Esophagus muscularis mucosa (tissue), 4 donors: ENCODE results near the gene CYB5R3. TPM values are rescaled to one million over a fixed set of nuclear protein-coding genes. Genes with fewer than 3 reads are reported as not detected.

Source experiments
- DNase-seq: peaks from one replicate; pipeline ENCODE4 v3.0.0-alpha.2; 2017; ENCODE audit errors: extremely low spot score
- H3K27ac ChIP-seq, 4 donors: fragments of 200-600 bp; sonication (generic); replicated peaks in 1 of 4; 1 replicate in 3 of 4; 2 replicates in 1 of 4; pipeline ENCODE4 v1.5.1; 2016 to 2019; ENCODE audit warnings: mild to moderate bottlenecking in 1 of 4
- H3K27me3 ChIP-seq, 4 donors: fragments of 200-600 bp; sonication (generic); one replicate each; pipeline versions ENCODE4 v1.5.1 to v1.6.0; 2016 to 2019
- H3K36me3 ChIP-seq, 4 donors: fragments of 200-600 bp; sonication (generic); one replicate each; pipeline ENCODE4 v1.5.1; 2016 to 2019
- H3K4me1 ChIP-seq, 4 donors: fragments of 200-600 bp; sonication (generic); one replicate each; pipeline ENCODE4 v1.5.1; 2016 to 2019
- H3K4me3 ChIP-seq, 4 donors: fragments of 200-600 bp; sonication (generic); 1 replicate in 2 of 4; 2 replicates in 2 of 4; pipeline ENCODE4 v1.5.1; 2016 to 2019; ENCODE audit warnings: mild to moderate bottlenecking in 4 of 4, moderate library complexity in 1 of 4
- H3K9me3 ChIP-seq, 4 donors: fragments of 200-600 bp; sonication (generic); 1 replicate in 3 of 4; 2 replicates in 1 of 4; pipeline ENCODE4 v1.5.1; 2016 to 2019
- CTCF ChIP-seq, 3 experiments: fragments of 200-600 bp in 2 of 3; fragments of 450-650 bp in 1 of 3; sonication (generic) in 2 of 3; IDR thresholded peaks; one replicate each; pipeline ENCODE4 v1.5.1; 2017 to 2019; ENCODE audit warnings: antibody characterized with exemption in 3 of 3, mild to moderate bottlenecking in 2 of 3, moderate library complexity in 1 of 3
- EP300 ChIP-seq: sonication (generic); formaldehyde crosslinking; IDR thresholded peaks from one replicate; pipeline ENCODE4 v1.6.1; 2017; ENCODE audit warnings: antibody characterized with exemption
- POLR2A ChIP-seq: fragments of 450-650 bp; IDR thresholded peaks from one replicate; pipeline ENCODE4 v1.6.1; 2017; ENCODE audit warnings: antibody characterized with exemption, moderate library complexity, mild to moderate bottlenecking, low read depth
- POLR2AphosphoS5 ChIP-seq, 2 donors: sonication (generic); formaldehyde crosslinking; IDR thresholded peaks; one replicate each; pipeline ENCODE4 v1.6.1; 2017; ENCODE audit warnings: antibody characterized with exemption in 2 of 2
- WGBS: methylation state at CpG from one replicate; pipeline ENCODE4 v1.1.5; 2018; 5-methylcytosine and 5-hydroxymethylcytosine counted together
- intact Hi-C: fragments of 100-400 bp; cut with DNase I; formaldehyde crosslinking; loops from one replicate; pipeline ENCODE4 v1.15.1; 2023
- total RNA-seq, 4 donors: library from RNA; depleted of rRNA; stranded (reverse); fragments of >200 nt; gene quantifications; one replicate each; pipeline versions ENCODE4 v1.1.0 to v1.2.1, GENCODE V29; 2016

The CYB5R3 gene
- total RNA-seq, 4 donors from 2014 or later, result 154 to 287 (median 221) TPM

- intact Hi-C loops, result loop anchor here (2.0 kb wide), 1 partner anchor 67 kb away; no protein-coding TSS in a partner anchor
- TF ChIP-seq EP300 (no peak), POLR2AphosphoS5 (IDR thresholded peaks at IDR 0.05) (peak; percentile 16 to 53), POLR2A (no peak), CTCF (IDR thresholded peaks at IDR 0.05) (no peak)
- 28% methylated on average over 8 of the region's 8 CpGs for WGBS
- no peak for DNase-seq
- Histone ChIP-seq H3K36me3 (no peaks in the 10 kb centered on the region), H3K4me1 (peaks cover 80 to 95% (median 81%) of the 10 kb centered on the region in 4 donors), H3K27ac (peak overlapping the region; percentile 91 to 95 (median 94)), H3K27me3 (no peaks in the 10 kb centered on the region), H3K9me3 (no peaks in the 10 kb centered on the region), H3K4me3 (no peak overlapping the region)
These were observed 34.5 kb upstream of the CYB5R3 start for GRCh38 chr22:42683578-42684283.

DNA sequence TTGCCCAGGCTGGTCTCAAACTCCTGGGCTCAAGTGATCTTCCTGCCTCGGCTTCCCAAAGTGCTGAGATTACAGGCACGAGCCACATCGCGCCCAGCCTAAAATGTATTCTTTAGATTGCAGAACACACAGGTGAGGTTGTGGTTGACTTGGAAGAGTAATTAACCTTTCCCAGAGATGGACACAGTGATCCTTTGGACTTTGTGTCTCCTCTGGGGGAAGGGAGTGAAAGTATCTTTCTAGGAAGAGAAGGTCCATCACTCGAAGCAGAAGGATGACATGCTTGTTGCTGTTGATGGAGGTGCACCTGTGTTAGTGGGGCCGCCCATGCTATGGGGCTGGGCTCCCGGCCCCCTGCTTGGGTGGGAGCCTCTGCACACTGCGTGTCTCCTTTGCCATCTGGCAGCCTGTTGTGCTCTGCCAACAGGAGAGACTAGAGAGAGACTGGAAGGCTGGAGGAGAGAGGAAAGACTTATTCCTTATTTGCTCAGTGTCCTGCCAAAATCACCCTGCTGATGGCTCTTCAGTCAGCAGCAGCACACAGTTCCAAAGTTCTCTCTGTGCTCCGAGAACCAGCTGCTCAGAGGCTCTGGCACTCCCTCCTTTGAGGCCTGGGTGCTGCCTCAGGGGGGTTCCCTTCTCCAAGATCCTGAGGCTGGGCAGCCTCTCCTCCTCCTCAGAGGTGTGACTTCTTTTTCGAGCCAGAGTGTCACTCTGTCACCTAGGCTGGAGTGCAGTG is 33.1 kb upstream of the CYB5R3 start:
- Histone ChIP-seq H3K36me3 (no peaks in the 10 kb centered on the region), H3K27ac (peak overlapping the region; percentile 91 to 95 (median 94)), H3K27me3 (no peaks in the 10 kb centered on the region), H3K9me3 (no peaks in the 10 kb centered on the region), H3K4me1 (peaks cover 70 to 95% (median 82%) of the 10 kb centered on the region in 4 donors), H3K4me3 (no peak overlapping the region)
- TF ChIP-seq POLR2AphosphoS5 (IDR thresholded peaks at IDR 0.05) (peak in 1 of 2 donors; percentile 32), CTCF (IDR thresholded peaks at IDR 0.05) (no peak)
- WGBS, result 64% methylated on average over 9 of the region's 10 CpGs
- intact Hi-C loops, result loop anchor here (2.0 kb wide), 1 partner anchor 65 kb away; no protein-coding TSS in a partner anchor
- no peak for DNase-seq

- TF ChIP-seq POLR2A, result no peak
- TF ChIP-seq POLR2AphosphoS5 (IDR thresholded peaks at IDR 0.05), result peak; percentile 37 to 70
- TF ChIP-seq CTCF (IDR thresholded peaks at IDR 0.05), result no peak
- Histone ChIP-seq H3K4me3 (no peak overlapping the region), H3K27me3 (no peaks in the 10 kb centered on the region), H3K9me3 (no peaks in the 10 kb centered on the region), H3K27ac (peak overlapping the region in 3 of 4 donors; percentile 1 to 53 (median 20)), H3K36me3 (no peaks in the 10 kb centered on the region), H3K4me1 (peaks cover 65 to 95% (median 82%) of the 10 kb centered on the region in 4 donors)
- no peak for DNase-seq
- intact Hi-C loops, result no loop called here
- 83% methylated on average over 8 of the region's 8 CpGs for WGBS
These were observed 31.5 kb upstream of the CYB5R3 start for GRCh38 chr22:42680648-42681047.

DNA sequence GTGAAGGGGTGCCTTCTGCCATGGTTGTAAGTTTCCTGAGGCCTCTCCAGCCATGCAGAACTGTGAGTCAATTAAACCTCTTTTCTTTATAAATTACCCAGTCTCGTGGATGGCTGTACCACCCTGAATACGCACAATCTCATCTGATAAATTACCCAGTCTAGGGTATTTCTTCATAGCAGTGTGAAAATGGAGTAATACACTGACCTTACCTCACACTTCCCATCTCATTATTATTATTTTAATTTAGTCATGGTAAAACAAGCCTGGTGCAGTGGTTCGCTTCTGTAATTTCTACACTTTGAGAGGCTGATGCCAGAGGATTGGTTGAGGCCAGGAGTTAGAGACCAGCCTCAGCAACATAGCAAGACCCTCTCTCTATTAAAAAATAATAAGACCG is 30.5 kb upstream of the CYB5R3 start:
- peaks cover 64 to 95% (median 78%) of the 10 kb centered on the region in 4 donors for H3K4me1 ChIP-seq
- H3K36me3 ChIP-seq, result no peaks in the 10 kb centered on the region
- H3K27me3 ChIP-seq, result no peaks in the 10 kb centered on the region
- no peak overlapping the region for H3K27ac ChIP-seq
- intact Hi-C loops, result no loop called here
- H3K9me3 ChIP-seq, result no peaks in the 10 kb centered on the region
- TF ChIP-seq CTCF (IDR thresholded peaks at IDR 0.05) (no peak), EP300 (no peak), POLR2A (no peak), POLR2AphosphoS5 (IDR thresholded peaks at IDR 0.05) (no peak)
- 93% methylated on average over 4 of the region's 4 CpGs for WGBS
- DNase-seq, result no peak
- no peak overlapping the region for H3K4me3 ChIP-seq
